Measurements from ENCODE around the gene LIN7C.

LIN7C gene

GRCh38 chr11:27444801-27445215, 61.8 kb downstream of the LIN7C start:
- no peak for DNase-seq

Measured in stimulated activated CD8-positive, alpha-beta memory T cell treated with anti-CD3 and anti-CD28 coated beads, Interleukin-4, amount 100 ng/mL, for 48 hours (primary cell).